GM04504 (cell line): ENCODE results near the gene PRPF4.
"Not testable (repeated sequence)": the region's sequence is repeated elsewhere in the genome, so short reads cannot be mapped to it uniquely, and the experiment has no call there.

Experiments used
- DNase-seq: peaks from one replicate; pipeline ENCODE4 v3.0.0-alpha.2; 2012; ENCODE audit warnings: low read depth

The PRPF4 gene

GRCh38 chr9:113275157-113276131 is at the start of gene PRPF4, which contains the start of gene CDC26:
Gene PRPF4, plus strand, starts transcription at chr9:113275658. Its CDS starts 86 bp downstream, at chr9:113275744.
Gene CDC26, minus strand, starts transcription at chr9:113275572. Its CDS starts 3,065 bp downstream, at chr9:113272507.
- peak; percentile 97 for DNase-seq

GRCh38 chr9:113227436-113227835 is 48.0 kb upstream of the PRPF4 start:
- no peak for DNase-seq

- no peak for DNase-seq
These were observed 47.3 kb upstream of the PRPF4 start for GRCh38 chr9:113228130-113228665.

GRCh38 chr9:113231701-113232100 is 43.8 kb upstream of the PRPF4 start:
- DNase-seq: no peak

GRCh38 chr9:113235701-113236255 is 39.7 kb upstream of the PRPF4 start:
- not testable (repeated sequence) for DNase-seq

- DNase-seq: no peak
These were observed 38.4 kb upstream of the PRPF4 start for GRCh38 chr9:113237026-113237425.

GRCh38 chr9:113238202-113238858 is 37.1 kb upstream of the PRPF4 start:
- no peak for DNase-seq

- DNase-seq: no peak
These were observed 36.6 kb upstream of the PRPF4 start for GRCh38 chr9:113238859-113239232.

GRCh38 chr9:113241161-113241560 is 34.3 kb upstream of the PRPF4 start:
- DNase-seq: no peak

GRCh38 chr9:113244556-113244955 is 30.9 kb upstream of the PRPF4 start:
- DNase-seq: no peak

GRCh38 chr9:113245894-113246293 is 29.6 kb upstream of the PRPF4 start:
- no peak for DNase-seq

- no peak for DNase-seq
These were observed 28.5 kb upstream of the PRPF4 start for GRCh38 chr9:113246928-113247327.

GRCh38 chr9:113247640-113248039 is 27.8 kb upstream of the PRPF4 start:
- no peak for DNase-seq

GRCh38 chr9:113249661-113250060 is 25.8 kb upstream of the PRPF4 start:
- not testable (repeated sequence) for DNase-seq

- DNase-seq: no peak
These were observed 24.7 kb upstream of the PRPF4 start for GRCh38 chr9:113250807-113251206.

GRCh38 chr9:113254991-113255390 is 20.5 kb upstream of the PRPF4 start:
- DNase-seq: no peak

GRCh38 chr9:113255438-113255837 is 20.0 kb upstream of the PRPF4 start:
- no peak for DNase-seq

- DNase-seq: no peak
These were observed 17.6 kb upstream of the PRPF4 start for GRCh38 chr9:113257863-113258262.

GRCh38 chr9:113258282-113258681 is 17.2 kb upstream of the PRPF4 start:
- DNase-seq: no peak

- DNase-seq: no peak
These were observed 13.4 kb upstream of the PRPF4 start for GRCh38 chr9:113261917-113262671.

- DNase-seq: no peak
These were observed 9.3 kb upstream of the PRPF4 start for GRCh38 chr9:113266174-113266573.
